Colon (tissue), 2 donors: Measurements from ENCODE around the gene OBI1.

Experiments used
- FAIRE-seq: peaks from 2 replicates; lab custom pipeline; 2012; peaks lifted over from hg19 to GRCh38; lab: Jason Lieb, UNC
- donor health status: control.
- donor health status: control.

OBI1 gene

DNA sequence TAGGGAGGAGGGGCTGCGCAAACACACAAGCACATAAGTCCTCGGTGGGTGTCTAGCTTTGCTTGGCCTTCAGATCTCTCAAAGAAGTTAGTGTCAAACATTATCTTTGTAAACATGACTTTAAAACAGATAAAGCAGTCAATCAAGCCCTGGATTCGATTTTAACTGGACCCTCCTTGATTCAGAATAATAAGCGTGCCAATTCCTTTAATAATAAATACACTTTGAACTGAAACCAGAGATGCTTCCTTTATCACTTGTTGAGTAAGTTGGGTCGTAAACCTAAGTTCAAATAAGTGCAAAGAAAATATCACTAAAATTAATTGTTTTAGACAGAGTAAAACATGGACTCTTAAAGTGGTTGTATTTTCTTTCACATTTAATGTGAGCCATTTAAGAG, 86.5 kb downstream of the OBI1 start:
- FAIRE-seq: no peak

DNA sequence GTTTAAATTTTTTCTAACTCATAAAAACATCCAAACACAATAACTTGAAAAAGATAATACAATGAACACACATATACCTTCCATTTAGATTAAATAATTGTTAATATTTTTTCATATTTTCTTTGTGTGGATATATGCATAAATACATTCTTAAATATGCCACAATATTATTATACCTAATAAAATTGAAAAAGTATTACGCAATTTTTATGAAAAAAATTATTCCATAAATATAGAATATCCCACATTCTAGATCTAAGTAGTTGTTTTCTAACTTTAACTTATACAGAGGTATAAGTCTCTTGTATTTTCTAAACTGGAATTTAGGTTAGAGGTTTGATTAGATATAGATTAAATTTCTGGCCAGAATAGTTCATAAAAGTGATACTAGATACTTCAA, 89.9 kb downstream of the OBI1 start:
- FAIRE-seq: no peak

DNA sequence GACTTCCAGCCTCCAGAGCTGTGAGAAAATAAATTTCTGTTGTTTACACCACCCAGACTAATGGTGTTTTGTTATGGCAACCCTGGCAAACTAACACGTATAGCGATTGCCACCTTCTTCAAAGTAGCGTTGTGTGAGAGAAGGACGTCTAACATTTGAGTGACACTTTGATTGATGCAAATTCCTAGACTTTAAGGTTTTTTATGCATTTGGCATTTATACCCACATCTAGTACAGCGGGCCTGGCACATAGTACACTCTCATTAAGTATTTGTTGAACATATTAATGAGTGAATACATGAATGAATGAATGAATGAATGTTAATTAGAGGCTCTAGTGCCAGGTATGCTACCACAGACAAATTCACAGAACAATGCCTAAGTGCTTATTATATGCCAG, 92.3 kb downstream of the OBI1 start:
- no peak for FAIRE-seq
